Uterus (tissue), 2 donors: ENCODE results near the gene KIFC1.
"Not testable (repeated sequence)": the region's sequence is repeated elsewhere in the genome, so short reads cannot be mapped to it uniquely, and the experiment has no call there.

ENCODE experiments used
- POLR2A ChIP-seq, 2 donors: fragments of 450-650 bp; IDR thresholded peaks; one replicate each; pipeline ENCODE4 v1.6.1; 2016; ENCODE audit warnings: antibody characterized with exemption in 2 of 2, mild to moderate bottlenecking in 1 of 2, moderate library complexity in 1 of 2
- TF ChIP-seq, protein P1 (sequence below), 4 experiments: fragments of 200-600 bp in 2 of 4; fragments of 450-650 bp in 2 of 4; sonication (generic) in 2 of 4; IDR thresholded peaks; one replicate each; pipeline ENCODE4 v1.5.1; 2016 to 2019; ENCODE audit warnings: antibody characterized with exemption in 4 of 4, mild to moderate bottlenecking in 2 of 4, moderate library complexity in 1 of 4

DNA sequence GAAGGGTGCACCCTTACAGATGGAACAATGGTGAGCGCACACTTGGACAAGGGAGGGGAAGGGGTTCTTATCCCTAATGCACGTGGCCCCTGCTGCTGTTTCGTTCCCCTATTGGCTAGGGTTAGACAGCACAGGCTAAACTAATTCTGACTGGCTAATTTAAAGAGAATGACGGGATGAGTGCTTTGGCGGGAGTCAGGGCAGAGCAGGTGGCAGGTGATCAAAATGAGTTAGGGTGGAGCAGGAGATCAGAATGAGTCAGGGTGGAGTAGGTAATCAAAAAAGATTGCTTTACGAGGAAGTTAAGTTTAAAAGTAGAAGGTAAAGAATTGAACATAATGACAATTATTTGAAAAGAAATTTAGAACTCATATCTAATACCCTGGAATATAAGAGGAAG is 35.8 kb upstream of the KIFC1 start:
- TF ChIP-seq, protein P1, sequence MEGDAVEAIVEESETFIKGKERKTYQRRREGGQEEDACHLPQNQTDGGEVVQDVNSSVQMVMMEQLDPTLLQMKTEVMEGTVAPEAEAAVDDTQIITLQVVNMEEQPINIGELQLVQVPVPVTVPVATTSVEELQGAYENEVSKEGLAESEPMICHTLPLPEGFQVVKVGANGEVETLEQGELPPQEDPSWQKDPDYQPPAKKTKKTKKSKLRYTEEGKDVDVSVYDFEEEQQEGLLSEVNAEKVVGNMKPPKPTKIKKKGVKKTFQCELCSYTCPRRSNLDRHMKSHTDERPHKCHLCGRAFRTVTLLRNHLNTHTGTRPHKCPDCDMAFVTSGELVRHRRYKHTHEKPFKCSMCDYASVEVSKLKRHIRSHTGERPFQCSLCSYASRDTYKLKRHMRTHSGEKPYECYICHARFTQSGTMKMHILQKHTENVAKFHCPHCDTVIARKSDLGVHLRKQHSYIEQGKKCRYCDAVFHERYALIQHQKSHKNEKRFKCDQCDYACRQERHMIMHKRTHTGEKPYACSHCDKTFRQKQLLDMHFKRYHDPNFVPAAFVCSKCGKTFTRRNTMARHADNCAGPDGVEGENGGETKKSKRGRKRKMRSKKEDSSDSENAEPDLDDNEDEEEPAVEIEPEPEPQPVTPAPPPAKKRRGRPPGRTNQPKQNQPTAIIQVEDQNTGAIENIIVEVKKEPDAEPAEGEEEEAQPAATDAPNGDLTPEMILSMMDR (IDR thresholded peaks at IDR 0.05) = not testable (repeated sequence)
- TF ChIP-seq POLR2A (IDR thresholded peaks at IDR 0.05) = not testable (repeated sequence)
